Uterus (tissue), 4 donors: ENCODE results near the gene KCNQ2. TPM values are rescaled to one million over a fixed set of nuclear protein-coding genes. Genes with fewer than 3 reads are reported as not detected.

ENCODE experiments used
- DNase-seq, 2 donors: peaks; one replicate each; pipeline ENCODE4 v3.0.0-alpha.2; 2019 to 2020
- H3K27ac ChIP-seq, 2 donors: fragments of 200-600 bp; sonication (generic); 1 replicate in 1 of 2; 2 replicates in 1 of 2; pipeline ENCODE4 v1.5.1; 2016 to 2018
- H3K27me3 ChIP-seq, 2 donors: fragments of 200-600 bp; sonication (generic); one replicate each; pipeline ENCODE4 v1.5.1; 2018 to 2019; ENCODE audit warnings: control low read depth in 1 of 2
- H3K36me3 ChIP-seq, 2 donors: fragments of 200-600 bp; sonication (generic); one replicate each; pipeline ENCODE4 v1.5.1; 2019; ENCODE audit warnings: control low read depth in 1 of 2
- H3K4me1 ChIP-seq, 2 donors: fragments of 200-600 bp; sonication (generic); one replicate each; pipeline ENCODE4 v1.5.1; 2018 to 2019; ENCODE audit warnings: control low read depth in 1 of 2
- H3K4me3 ChIP-seq, 2 donors: fragments of 200-600 bp; sonication (generic); 1 replicate in 1 of 2; 2 replicates in 1 of 2; pipeline ENCODE4 v1.5.1; 2018 to 2019; ENCODE audit warnings: mild to moderate bottlenecking in 1 of 2
- H3K9me3 ChIP-seq, 2 donors: fragments of 200-600 bp; sonication (generic); one replicate each; pipeline ENCODE4 v1.5.1; 2019; ENCODE audit warnings: control low read depth in 1 of 2
- CTCF ChIP-seq, 4 experiments: fragments of 200-600 bp in 2 of 4; fragments of 450-650 bp in 2 of 4; sonication (generic) in 2 of 4; IDR thresholded peaks; one replicate each; pipeline ENCODE4 v1.5.1; 2016 to 2019; ENCODE audit warnings: antibody characterized with exemption in 4 of 4, mild to moderate bottlenecking in 2 of 4, moderate library complexity in 1 of 4
- POLR2A ChIP-seq, 2 donors: fragments of 450-650 bp; IDR thresholded peaks; one replicate each; pipeline ENCODE4 v1.6.1; 2016; ENCODE audit warnings: antibody characterized with exemption in 2 of 2, mild to moderate bottlenecking in 1 of 2, moderate library complexity in 1 of 2
- intact Hi-C: fragments of 100-400 bp; cut with DNase I; formaldehyde crosslinking; loops from one replicate; pipeline ENCODE4 v1.15.1; 2023; ENCODE audit warnings: low total_unique reads
- total RNA-seq, 4 donors: library from RNA; depleted of rRNA in 3 of 4; stranded (reverse); fragments of >200 nt in 3 of 4; gene quantifications; one replicate each; pipeline versions ENCODE4 v1.1.0 to v1.2.4, GENCODE V29; 2014 to 2023
- donor health status: DM: yes; HTN: yes; CAD: no.

The KCNQ2 gene
- total RNA-seq, 4 donors from 2014 or later, result 1.2 to 4.9 TPM; not detected in 2

- no peaks in the 10 kb centered on the region for H3K9me3 ChIP-seq
- no peaks in the 10 kb centered on the region for H3K27me3 ChIP-seq
- intact Hi-C loops, result no loop called here
- H3K4me3 ChIP-seq, result no peak overlapping the region
- no peak overlapping the region for H3K27ac ChIP-seq
- TF ChIP-seq CTCF (IDR thresholded peaks at IDR 0.05) (no peak), POLR2A (IDR thresholded peaks at IDR 0.05) (no peak)
- H3K36me3 ChIP-seq, result no peaks in the 10 kb centered on the region
- no peak for DNase-seq
- no peaks in the 10 kb centered on the region for H3K4me1 ChIP-seq
These were observed 105.8 kb downstream of the KCNQ2 start for GRCh38 chr20:63366390-63367365.

GRCh38 chr20:63365601-63366389, 106.7 kb downstream of the KCNQ2 start:
- intact Hi-C loops, result no loop called here
- Histone ChIP-seq H3K4me1 (peaks cover 0 to 2% of the 10 kb centered on the region in 2 donors), H3K9me3 (no peaks in the 10 kb centered on the region), H3K27me3 (peaks cover under 1% of the 10 kb centered on the region in 2 donors), H3K36me3 (no peaks in the 10 kb centered on the region), H3K4me3 (no peak overlapping the region), H3K27ac (no peak overlapping the region)
- TF ChIP-seq POLR2A (IDR thresholded peaks at IDR 0.05) (no peak), CTCF (IDR thresholded peaks at IDR 0.05) (no peak)
- DNase-seq, result no peak

- DNase-seq, result no peak
- Histone ChIP-seq H3K4me3 (no peak overlapping the region), H3K36me3 (no peaks in the 10 kb centered on the region), H3K9me3 (no peaks in the 10 kb centered on the region), H3K4me1 (peaks cover 0 to 6% of the 10 kb centered on the region in 2 donors), H3K27me3 (peaks cover 8% of the 10 kb centered on the region in 2 donors), H3K27ac (no peak overlapping the region)
- intact Hi-C loops, result no loop called here
- no peak for TF ChIP-seq POLR2A (IDR thresholded peaks at IDR 0.05)
- TF ChIP-seq CTCF (IDR thresholded peaks at IDR 0.05), result no peak
These were observed 107.5 kb downstream of the KCNQ2 start for GRCh38 chr20:63364801-63365585.

GRCh38 chr20:63363981-63364561, 108.4 kb downstream of the KCNQ2 start:
- Histone ChIP-seq H3K36me3 (no peaks in the 10 kb centered on the region), H3K4me3 (no peak overlapping the region), H3K9me3 (no peaks in the 10 kb centered on the region), H3K27me3 (peaks cover 8 to 9% of the 10 kb centered on the region in 2 donors), H3K27ac (no peak overlapping the region), H3K4me1 (peaks cover 0 to 6% of the 10 kb centered on the region in 2 donors)
- no peak for DNase-seq
- intact Hi-C loops, result no loop called here
- TF ChIP-seq CTCF (IDR thresholded peaks at IDR 0.05) (no peak), POLR2A (IDR thresholded peaks at IDR 0.05) (no peak)
